Right lobe of liver (tissue), 6 donors: Measurements from ENCODE around the gene PLD6. TPM values are rescaled to one million over a fixed set of nuclear protein-coding genes. Genes with fewer than 3 reads are reported as not detected.

Experiments
- ATAC-seq, 4 donors: fragments of 200-7000 bp; cut with Tn5 transposase; one replicate each; pipeline ENCODE4 v1.9.1; 2020; ENCODE audit warnings: mild to moderate bottlenecking in 4 of 4, moderate library complexity in 4 of 4
- DNase-seq, 3 donors: peaks; one replicate each; pipeline ENCODE4 v3.0.0-alpha.2; 2020
- H3K27ac ChIP-seq, 3 donors: fragments of 200-600 bp; one replicate each; pipeline ENCODE4 v1.8.0; 2022
- H3K27me3 ChIP-seq, 2 donors: fragments of 200-600 bp; one replicate each; pipeline ENCODE4 v1.8.0; 2022
- H3K36me3 ChIP-seq, 4 donors: fragments of 200-600 bp; sonication (generic) in 1 of 4; one replicate each; pipeline versions ENCODE4 v1.5.1 to v1.8.0; 2017 to 2022; ENCODE audit warnings: control low read depth in 1 of 4
- H3K4me1 ChIP-seq, 4 donors: fragments of 200-600 bp; sonication (generic) in 1 of 4; one replicate each; pipeline versions ENCODE4 v1.5.1 to v1.8.0; 2017 to 2022; ENCODE audit warnings: control low read depth in 1 of 4
- H3K4me3 ChIP-seq, 3 donors: fragments of 200-600 bp; one replicate each; pipeline ENCODE4 v1.8.0; 2022
- H3K9me3 ChIP-seq, 4 donors: fragments of 200-600 bp; sonication (generic) in 1 of 4; one replicate each; pipeline versions ENCODE4 v1.5.1 to v1.8.0; 2017 to 2022; ENCODE audit warnings: control low read depth in 1 of 4
- CTCF ChIP-seq, 4 donors: fragments of 200-600 bp in 3 of 4; fragments of 450-650 bp in 1 of 4; IDR thresholded peaks; one replicate each; pipeline versions ENCODE4 v1.5.1 to v1.8.0; 2016 to 2022; ENCODE audit warnings: antibody characterized with exemption in 4 of 4, mild to moderate bottlenecking in 2 of 4
- POLR2A ChIP-seq: fragments of 450-650 bp; IDR thresholded peaks from one replicate; pipeline ENCODE4 v1.6.1; 2017; ENCODE audit warnings: antibody characterized with exemption, mild to moderate bottlenecking
- WGBS: methylation state at CpG from one replicate; pipeline ENCODE4 v1.1.6; 2018; ENCODE audit warnings: low coverage, low lambda C conversion rate; ENCODE audit not compliant: insufficient coverage; ENCODE audit errors: missing lambda C conversion rate; 5-methylcytosine and 5-hydroxymethylcytosine counted together
- intact Hi-C, 2 donors: fragments of 100-400 bp; cut with DNase I; formaldehyde crosslinking; loops; one replicate each; pipeline versions ENCODE4 v1.11.2 to v1.14.1; 2022
- total RNA-seq, 6 experiments: library from RNA; depleted of rRNA in 2 of 6; stranded (reverse); fragments of >200 nt in 2 of 6; fragmentation: NEBNext Ultra II Directional in 3 of 6; extraction: Animal tissue kit (Norgen Biotek cat#: 25700) in 3 of 6; gene quantifications; one replicate each; pipeline versions ENCODE4 v1.1.0 to v1.2.4, GENCODE V29; 2016 to 2023
- donor health status: DM: no; HTN: yes; CAD: no.
- donor health status: DM: no; HTN: no; CAD: no.
- donor health status: DM: no; HTN: no; CAD: no.
- donor health status: DM: no; HTN: yes; CAD: no.
- donor health status: DM: no; HTN: yes; CAD: no.

PLD6 gene
- total RNA-seq, 6 experiments from 2014 or later, result 0.68 to 3.6 (median 2.8) TPM

- WGBS, result 81% methylated on average over 7 of the region's 9 CpGs
- no peaks in the 10 kb centered on the region for H3K4me1 ChIP-seq
- H3K27me3 ChIP-seq, result no peaks in the 10 kb centered on the region
- H3K9me3 ChIP-seq, result no peaks in the 10 kb centered on the region
- DNase-seq (peak in 2 of 3 donors; percentile 3 to 10), ATAC-seq (no peak)
- TF ChIP-seq POLR2A (no peak), CTCF (IDR thresholded peaks at IDR 0.05) (no peak)
- peaks cover 0 to 58% (median 27%) of the 10 kb centered on the region in 4 donors for H3K36me3 ChIP-seq
- intact Hi-C loops, result no loop called here
- no peak overlapping the region for H3K4me3 ChIP-seq
- H3K27ac ChIP-seq, result no peak overlapping the region
These were observed 35.7 kb downstream of the PLD6 start for GRCh38 chr17:17170346-17170985.

GRCh38 chr17:17169396-17169795 is 36.7 kb downstream of the PLD6 start:
- Histone ChIP-seq H3K27me3 (no peaks in the 10 kb centered on the region), H3K9me3 (no peaks in the 10 kb centered on the region), H3K36me3 (peaks cover 0 to 59% (median 28%) of the 10 kb centered on the region in 4 donors), H3K4me1 (no peaks in the 10 kb centered on the region), H3K27ac (no peak overlapping the region), H3K4me3 (no peak overlapping the region)
- ATAC-seq, result no peak
- DNase-seq, result peak in 2 of 3 donors; percentile 2 to 17
- TF ChIP-seq CTCF (IDR thresholded peaks at IDR 0.05) (no peak), POLR2A (no peak)
- 95% methylated on average over 4 of the region's 4 CpGs for WGBS
- intact Hi-C loops, result no loop called here

GRCh38 chr17:17168401-17168800 is 37.7 kb downstream of the PLD6 start:
- no peak for TF ChIP-seq POLR2A
- TF ChIP-seq CTCF (IDR thresholded peaks at IDR 0.05), result no peak

GRCh38 chr17:17167986-17168385 is 38.1 kb downstream of the PLD6 start:
- intact Hi-C loops, result no loop called here

More at GRCh38 chr17:17168401-17168800, 37.7 kb downstream of the PLD6 start:
- ATAC-seq (no peak), DNase-seq (peak in 1 of 3 donors; percentile 33)
- H3K27ac ChIP-seq, result no peak overlapping the region
- H3K4me1 ChIP-seq, result no peaks in the 10 kb centered on the region
- H3K36me3 ChIP-seq, result peaks cover 0 to 51% (median 23%) of the 10 kb centered on the region in 4 donors
- no peaks in the 10 kb centered on the region for H3K27me3 ChIP-seq
- H3K4me3 ChIP-seq, result no peak overlapping the region
- intact Hi-C loops, result no loop called here
- no peaks in the 10 kb centered on the region for H3K9me3 ChIP-seq
- WGBS, result no CpG with 5 or more reads among the region's 5 CpGs

More at GRCh38 chr17:17167986-17168385, 38.1 kb downstream of the PLD6 start:
- DNase-seq, result peak in 1 of 3 donors; percentile 50
- WGBS, result 93% methylated on average over 5 of the region's 10 CpGs
- H3K9me3 ChIP-seq, result no peaks in the 10 kb centered on the region
- ATAC-seq, result no peak
- H3K4me3 ChIP-seq, result no peak overlapping the region
- H3K4me1 ChIP-seq, result no peaks in the 10 kb centered on the region
- no peaks in the 10 kb centered on the region for H3K27me3 ChIP-seq
- H3K27ac ChIP-seq, result no peak overlapping the region
- TF ChIP-seq POLR2A (no peak), CTCF (IDR thresholded peaks at IDR 0.05) (no peak)
- H3K36me3 ChIP-seq, result peaks cover 0 to 51% (median 22%) of the 10 kb centered on the region in 4 donors
